ENCODE measurements around the gene CYB561D2.

Gene CYB561D2

DNA sequence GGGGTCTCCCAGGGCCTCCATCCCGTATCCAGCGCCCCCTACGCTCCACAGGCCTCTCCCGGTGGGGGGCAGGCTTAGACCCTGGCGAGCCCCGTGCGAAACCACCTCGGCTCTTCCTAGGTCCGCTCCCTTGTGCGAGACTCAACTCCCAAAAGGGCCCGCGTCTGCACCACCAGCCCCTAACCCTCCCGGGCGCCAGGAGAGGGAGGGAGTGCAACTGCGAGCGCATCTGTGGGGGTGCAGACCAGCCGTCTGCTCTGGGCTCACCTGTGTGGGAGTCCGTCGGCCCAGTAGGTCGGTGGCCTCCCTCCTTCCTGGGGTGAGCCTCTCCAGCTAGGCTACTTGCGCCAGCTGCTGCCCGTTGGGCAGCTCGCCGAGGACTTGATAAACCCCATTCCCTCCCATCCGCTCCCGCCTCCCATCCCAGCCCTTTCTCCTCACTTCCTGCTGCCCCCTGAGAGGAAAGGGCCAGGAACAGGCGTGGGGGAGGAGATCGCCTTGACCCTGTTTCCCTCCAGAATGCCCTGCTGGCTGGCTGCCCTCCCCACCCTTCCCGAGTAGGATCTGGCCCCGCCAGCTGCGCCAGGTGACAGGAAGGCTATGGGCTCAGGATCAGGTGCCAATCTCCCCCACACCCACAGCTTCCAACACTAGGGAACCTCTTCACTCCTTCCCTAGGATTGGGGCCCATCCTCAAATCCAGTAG, 28.1 kb upstream of the CYB561D2 start, which contains the start of gene HYAL2:
Gene HYAL2 (minus strand): TSS at position 360 of the 706 bp plus-strand sequence. CDS start 2,256 bp downstream, outside the sequence.
- peaks cover 30 to 32% of the 10 kb centered on the region in 2 experiments for H3K4me1 ChIP-seq (ENCODE audit: control insufficient read depth in 1 of 2, insufficient read depth in 2 of 2, low read length in 2 of 2)
- peak within 1 kb of the TSS; percentile 19 for H2BK12ac ChIP-seq (ENCODE audit: low read length)
- peak within 1 kb of the TSS; percentile 73 for H4K12ac ChIP-seq (ENCODE audit: low read depth, low read length)
- peak within 1 kb of the TSS; percentile 93 for H3K18ac ChIP-seq (ENCODE audit: low read length)
- H3K4me3 ChIP-seq (ENCODE audit: low read depth, low read length) = peak within 1 kb of the TSS; percentile 88
- H3K9ac ChIP-seq (ENCODE audit: low read length) = peak within 1 kb of the TSS; percentile 99
- peak within 1 kb of the TSS; percentile 98 for H2BK120ac ChIP-seq (ENCODE audit: insufficient read depth, low read length, poor library complexity)
- peak within 1 kb of the TSS; percentile 99 for H2BK5ac ChIP-seq (ENCODE audit: low read depth, low read length, poor library complexity)
- H3K27ac ChIP-seq (ENCODE audit: low read depth, low read length) = peak within 1 kb of the TSS; percentile 93
- no peak for DNase-seq
- WGBS (ENCODE audit: extremely low coverage, insufficient coverage, insufficient read length) = no CpG with 5 or more reads among the region's 31 CpGs
- H2AK5ac ChIP-seq (ENCODE audit: low read length) = peak within 1 kb of the TSS; percentile 43
- peaks cover 35 to 36% of the 10 kb centered on the region in 2 experiments for H3K36me3 ChIP-seq (ENCODE audit: control insufficient read depth in 1 of 2, insufficient read depth in 2 of 2, low read length in 2 of 2)
- peak within 1 kb of the TSS; percentile 93 for H2AFZ ChIP-seq (ENCODE audit: insufficient read depth, low read length, poor library complexity)
- peak within 1 kb of the TSS; percentile 88 for H3K4ac ChIP-seq (ENCODE audit: low read depth, low read length)
- H3K79me1 ChIP-seq (ENCODE audit: low read length) = peaks cover 16% of the 10 kb centered on the region
- H4K91ac ChIP-seq (ENCODE audit: low read depth, low read length) = peak within 1 kb of the TSS; percentile 99
- H4K8ac ChIP-seq (ENCODE audit: low read depth, low read length) = peak within 1 kb of the TSS; percentile 90
- H3K23ac ChIP-seq (ENCODE audit: low read length) = no peak within 1 kb of the TSS
- peaks cover 15% of the 10 kb centered on the region for H3K79me2 ChIP-seq (ENCODE audit: control insufficient read depth, insufficient read depth, low read length, poor library complexity)
- peak within 1 kb of the TSS; percentile 93 for H3K14ac ChIP-seq (ENCODE audit: low read length)
- peak within 1 kb of the TSS; percentile 75 for H3K4me2 ChIP-seq (ENCODE audit: low read length)
- H3K9me3 ChIP-seq (ENCODE audit: insufficient read depth, low read depth, low read length) = peaks cover 1% of the 10 kb centered on the region
- H3K27me3 ChIP-seq (ENCODE audit: insufficient read depth, low read length) = no peaks in the 10 kb centered on the region

DNA sequence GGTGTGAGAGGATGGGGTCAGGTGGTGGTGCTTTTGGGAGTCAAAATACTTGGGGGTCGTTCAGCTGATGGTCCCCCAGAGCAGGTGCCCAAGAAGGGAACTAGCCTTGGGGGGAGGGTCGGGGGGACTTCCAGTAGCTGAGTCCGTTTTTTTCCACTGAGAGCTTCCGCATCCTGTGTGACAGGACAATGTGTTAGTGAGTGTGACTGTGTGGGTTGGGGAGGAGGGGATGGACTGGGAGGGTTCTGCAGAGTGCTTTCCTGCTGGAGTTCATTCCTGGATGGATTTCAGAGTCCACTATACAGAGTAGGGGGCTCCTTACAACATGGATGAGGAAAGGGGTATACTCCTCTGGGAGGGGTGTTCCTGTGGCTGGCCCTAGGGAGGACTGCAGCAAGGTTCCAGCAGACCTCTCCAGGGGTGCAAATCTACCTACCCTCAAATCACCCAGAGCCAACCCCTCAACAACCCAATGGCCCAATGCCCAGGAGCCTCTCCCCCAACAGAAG, 27.5 kb upstream of the CYB561D2 start:
- H2BK120ac ChIP-seq (ENCODE audit: insufficient read depth, low read length, poor library complexity) = no peak overlapping the region
- H3K4me1 ChIP-seq (ENCODE audit: control insufficient read depth in 1 of 2, insufficient read depth in 2 of 2, low read length in 2 of 2) = peaks cover 25 to 28% of the 10 kb centered on the region in 2 experiments
- H3K9me3 ChIP-seq (ENCODE audit: insufficient read depth, low read depth, low read length) = peaks cover 1% of the 10 kb centered on the region
- no peak overlapping the region for H4K8ac ChIP-seq (ENCODE audit: low read depth, low read length)
- H2BK12ac ChIP-seq (ENCODE audit: low read length) = no peak overlapping the region
- peaks cover 19% of the 10 kb centered on the region for H3K79me1 ChIP-seq (ENCODE audit: low read length)
- DNase-seq = no peak
- H3K27me3 ChIP-seq (ENCODE audit: insufficient read depth, low read length) = no peaks in the 10 kb centered on the region
- peaks cover 19% of the 10 kb centered on the region for H3K79me2 ChIP-seq (ENCODE audit: control insufficient read depth, insufficient read depth, low read length, poor library complexity)
- no peak overlapping the region for H4K12ac ChIP-seq (ENCODE audit: low read depth, low read length)
- no peak overlapping the region for H3K4me2 ChIP-seq (ENCODE audit: low read length)
- H3K4ac ChIP-seq (ENCODE audit: low read depth, low read length) = no peak overlapping the region
- WGBS (ENCODE audit: extremely low coverage, insufficient coverage, insufficient read length) = no CpG with 5 or more reads among the region's 4 CpGs
- no peak overlapping the region for H2AFZ ChIP-seq (ENCODE audit: insufficient read depth, low read length, poor library complexity)
- no peak overlapping the region for H4K91ac ChIP-seq (ENCODE audit: low read depth, low read length)
- no peak overlapping the region for H2BK5ac ChIP-seq (ENCODE audit: low read depth, low read length, poor library complexity)
- no peak overlapping the region for H3K23ac ChIP-seq (ENCODE audit: low read length)
- H3K14ac ChIP-seq (ENCODE audit: low read length) = no peak overlapping the region
- H2AK5ac ChIP-seq (ENCODE audit: low read length) = no peak overlapping the region
- H3K18ac ChIP-seq (ENCODE audit: low read length) = no peak overlapping the region
- H3K27ac ChIP-seq (ENCODE audit: low read depth, low read length) = no peak overlapping the region
- no peak overlapping the region for H3K9ac ChIP-seq (ENCODE audit: low read length)
- H3K36me3 ChIP-seq (ENCODE audit: control insufficient read depth in 1 of 2, insufficient read depth in 2 of 2, low read length in 2 of 2) = peaks cover 31% of the 10 kb centered on the region in 2 experiments
- no peak overlapping the region for H3K4me3 ChIP-seq (ENCODE audit: low read depth, low read length)

DNA sequence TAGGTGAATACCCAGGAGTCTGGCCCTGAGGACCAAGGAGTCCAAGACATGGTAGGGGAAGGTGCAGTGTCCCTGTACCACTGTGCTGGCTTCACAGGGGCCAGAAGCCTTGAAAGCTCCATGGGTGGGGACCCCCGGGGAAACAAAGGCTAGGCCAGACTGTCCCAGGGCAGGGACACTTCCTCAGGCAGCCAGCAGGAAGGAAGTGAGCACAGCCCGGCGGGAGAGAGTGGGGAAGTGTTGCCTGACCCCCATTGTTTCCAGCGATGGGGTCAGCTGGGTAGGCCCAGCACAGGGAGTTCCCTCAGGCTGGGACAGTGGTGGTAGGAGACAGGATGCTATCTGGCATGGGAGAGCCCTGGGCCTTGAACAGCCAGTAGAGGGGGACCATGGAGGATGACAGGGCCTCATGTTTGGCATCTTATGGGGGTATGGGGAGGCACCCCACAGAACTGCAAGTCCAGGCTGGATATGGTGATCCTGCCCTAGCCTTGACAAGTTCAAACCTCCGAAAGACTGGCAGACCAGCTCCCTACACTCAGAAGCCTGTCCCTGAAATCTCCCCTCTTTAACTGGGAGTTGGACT, 27.0 kb upstream of the CYB561D2 start:
- no peak overlapping the region for H4K91ac ChIP-seq (ENCODE audit: low read depth, low read length)
- H3K9me3 ChIP-seq (ENCODE audit: insufficient read depth, low read depth, low read length) = peaks cover 1% of the 10 kb centered on the region
- peaks cover 24 to 27% of the 10 kb centered on the region in 2 experiments for H3K4me1 ChIP-seq (ENCODE audit: control insufficient read depth in 1 of 2, insufficient read depth in 2 of 2, low read length in 2 of 2)
- no peak overlapping the region for H3K4me3 ChIP-seq (ENCODE audit: low read depth, low read length)
- no peaks in the 10 kb centered on the region for H3K27me3 ChIP-seq (ENCODE audit: insufficient read depth, low read length)
- H3K36me3 ChIP-seq (ENCODE audit: control insufficient read depth in 1 of 2, insufficient read depth in 2 of 2, low read length in 2 of 2) = peaks cover 25 to 26% of the 10 kb centered on the region in 2 experiments
- no peak overlapping the region for H4K8ac ChIP-seq (ENCODE audit: low read depth, low read length)
- peaks cover 19% of the 10 kb centered on the region for H3K79me2 ChIP-seq (ENCODE audit: control insufficient read depth, insufficient read depth, low read length, poor library complexity)
- no peak overlapping the region for H4K12ac ChIP-seq (ENCODE audit: low read depth, low read length)
- no peak overlapping the region for H2AFZ ChIP-seq (ENCODE audit: insufficient read depth, low read length, poor library complexity)
- no peak for DNase-seq
- no peak overlapping the region for H2BK120ac ChIP-seq (ENCODE audit: insufficient read depth, low read length, poor library complexity)
- WGBS (ENCODE audit: extremely low coverage, insufficient coverage, insufficient read length) = no CpG with 5 or more reads among the region's 5 CpGs
- H3K9ac ChIP-seq (ENCODE audit: low read length) = no peak overlapping the region
- no peak overlapping the region for H3K4ac ChIP-seq (ENCODE audit: low read depth, low read length)
- peaks cover 19% of the 10 kb centered on the region for H3K79me1 ChIP-seq (ENCODE audit: low read length)
- H3K4me2 ChIP-seq (ENCODE audit: low read length) = no peak overlapping the region
- no peak overlapping the region for H2AK5ac ChIP-seq (ENCODE audit: low read length)
- H3K14ac ChIP-seq (ENCODE audit: low read length) = no peak overlapping the region
- H2BK12ac ChIP-seq (ENCODE audit: low read length) = no peak overlapping the region
- no peak overlapping the region for H3K18ac ChIP-seq (ENCODE audit: low read length)
- no peak overlapping the region for H3K23ac ChIP-seq (ENCODE audit: low read length)
- no peak overlapping the region for H2BK5ac ChIP-seq (ENCODE audit: low read depth, low read length, poor library complexity)
- H3K27ac ChIP-seq (ENCODE audit: low read depth, low read length) = no peak overlapping the region

DNA sequence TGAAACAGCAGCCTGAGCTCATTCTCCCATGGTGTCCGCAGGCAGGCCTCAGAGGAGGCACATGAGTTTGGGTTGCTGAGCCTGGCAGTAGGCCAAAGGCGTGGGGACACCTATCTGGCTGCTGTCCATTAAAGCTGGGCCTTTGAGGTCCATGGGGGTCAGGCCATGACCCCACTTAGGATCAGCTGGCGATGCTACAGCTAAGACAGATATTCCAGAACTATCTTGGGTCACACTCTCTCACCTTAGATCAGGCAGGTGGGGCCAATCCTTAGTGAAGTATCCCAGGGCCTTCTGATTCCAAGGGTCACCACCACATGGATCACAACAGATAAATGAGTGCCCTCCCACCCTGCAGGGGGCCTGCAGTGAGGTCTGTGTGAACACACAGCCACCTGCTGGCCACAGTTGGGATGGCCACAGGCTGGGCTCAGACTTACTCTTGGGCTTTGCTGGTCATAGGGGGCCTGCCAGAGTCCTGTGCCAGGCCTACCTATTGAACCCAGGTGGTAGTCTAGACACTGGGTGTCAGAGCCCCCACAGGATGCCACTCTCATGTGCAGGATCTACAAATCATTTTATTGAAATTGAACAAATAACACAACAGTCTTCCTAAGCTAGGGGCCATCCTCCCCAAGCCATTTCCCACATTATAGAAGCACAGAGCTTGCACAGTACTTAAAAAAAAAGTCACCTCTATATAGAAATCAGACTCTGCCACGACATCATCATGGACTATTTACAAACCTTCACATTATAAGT, 26.1 kb upstream of the CYB561D2 start:
- DNase-seq = peak; percentile 67 to 81
- no peak overlapping the region for H4K8ac ChIP-seq (ENCODE audit: low read depth, low read length)
- H3K79me1 ChIP-seq (ENCODE audit: low read length) = peaks cover 19% of the 10 kb centered on the region
- H3K9me3 ChIP-seq (ENCODE audit: insufficient read depth, low read depth, low read length) = peaks cover 1% of the 10 kb centered on the region
- no peak overlapping the region for H3K18ac ChIP-seq (ENCODE audit: low read length)
- H3K4ac ChIP-seq (ENCODE audit: low read depth, low read length) = no peak overlapping the region
- no peak overlapping the region for H2BK120ac ChIP-seq (ENCODE audit: insufficient read depth, low read length, poor library complexity)
- peaks cover 22 to 27% of the 10 kb centered on the region in 2 experiments for H3K4me1 ChIP-seq (ENCODE audit: control insufficient read depth in 1 of 2, insufficient read depth in 2 of 2, low read length in 2 of 2)
- H3K23ac ChIP-seq (ENCODE audit: low read length) = no peak overlapping the region
- no CpG with 5 or more reads among the region's 4 CpGs for WGBS (ENCODE audit: extremely low coverage, insufficient coverage, insufficient read length)
- no peak overlapping the region for H3K4me3 ChIP-seq (ENCODE audit: low read depth, low read length)
- peaks cover 19% of the 10 kb centered on the region for H3K79me2 ChIP-seq (ENCODE audit: control insufficient read depth, insufficient read depth, low read length, poor library complexity)
- no peak overlapping the region for H4K91ac ChIP-seq (ENCODE audit: low read depth, low read length)
- H3K14ac ChIP-seq (ENCODE audit: low read length) = no peak overlapping the region
- no peak overlapping the region for H3K27ac ChIP-seq (ENCODE audit: low read depth, low read length)
- peak overlapping the region; percentile 14 for H2AK5ac ChIP-seq (ENCODE audit: low read length)
- H4K12ac ChIP-seq (ENCODE audit: low read depth, low read length) = no peak overlapping the region
- H2BK12ac ChIP-seq (ENCODE audit: low read length) = no peak overlapping the region
- H2AFZ ChIP-seq (ENCODE audit: insufficient read depth, low read length, poor library complexity) = no peak overlapping the region
- no peaks in the 10 kb centered on the region for H3K27me3 ChIP-seq (ENCODE audit: insufficient read depth, low read length)
- H2BK5ac ChIP-seq (ENCODE audit: low read depth, low read length, poor library complexity) = no peak overlapping the region
- peaks cover 23 to 24% of the 10 kb centered on the region in 2 experiments for H3K36me3 ChIP-seq (ENCODE audit: control insufficient read depth in 1 of 2, insufficient read depth in 2 of 2, low read length in 2 of 2)
- no peak overlapping the region for H3K9ac ChIP-seq (ENCODE audit: low read length)
- H3K4me2 ChIP-seq (ENCODE audit: low read length) = no peak overlapping the region

Data from trophoblast cell (in vitro differentiated cells and primary cell).